ENCODE results near the gene ITLN1. TPM values are rescaled to one million over a fixed set of nuclear protein-coding genes. Genes with fewer than 3 reads are reported as not detected.

ITLN1 gene
- total RNA-seq, result not detected in 2 replicates

DNA sequence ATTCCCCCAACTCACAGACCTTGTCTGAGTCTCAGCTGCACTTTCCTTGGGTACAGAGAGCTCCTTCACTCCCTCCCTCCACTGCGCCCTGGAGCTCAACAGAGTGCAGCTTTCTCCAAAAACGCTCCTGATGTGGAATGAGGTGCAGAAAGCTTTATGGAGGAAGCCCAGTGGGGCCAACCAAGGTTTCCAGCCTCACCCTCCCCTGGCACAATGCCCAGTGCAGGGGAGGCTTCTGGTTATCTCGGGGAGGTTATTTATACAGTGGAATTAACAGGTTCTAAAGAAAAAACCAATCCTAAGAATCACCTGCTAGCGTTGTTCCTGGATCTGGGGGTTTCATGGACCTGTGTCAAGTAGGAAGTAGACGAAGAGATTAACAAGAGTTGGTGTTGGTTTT, at the start of gene ITLN1:
Gene ITLN1, minus strand, starts transcription at position 139 of the 400 bp plus-strand sequence. CDS start 303 bp downstream, outside the sequence.

DNA sequence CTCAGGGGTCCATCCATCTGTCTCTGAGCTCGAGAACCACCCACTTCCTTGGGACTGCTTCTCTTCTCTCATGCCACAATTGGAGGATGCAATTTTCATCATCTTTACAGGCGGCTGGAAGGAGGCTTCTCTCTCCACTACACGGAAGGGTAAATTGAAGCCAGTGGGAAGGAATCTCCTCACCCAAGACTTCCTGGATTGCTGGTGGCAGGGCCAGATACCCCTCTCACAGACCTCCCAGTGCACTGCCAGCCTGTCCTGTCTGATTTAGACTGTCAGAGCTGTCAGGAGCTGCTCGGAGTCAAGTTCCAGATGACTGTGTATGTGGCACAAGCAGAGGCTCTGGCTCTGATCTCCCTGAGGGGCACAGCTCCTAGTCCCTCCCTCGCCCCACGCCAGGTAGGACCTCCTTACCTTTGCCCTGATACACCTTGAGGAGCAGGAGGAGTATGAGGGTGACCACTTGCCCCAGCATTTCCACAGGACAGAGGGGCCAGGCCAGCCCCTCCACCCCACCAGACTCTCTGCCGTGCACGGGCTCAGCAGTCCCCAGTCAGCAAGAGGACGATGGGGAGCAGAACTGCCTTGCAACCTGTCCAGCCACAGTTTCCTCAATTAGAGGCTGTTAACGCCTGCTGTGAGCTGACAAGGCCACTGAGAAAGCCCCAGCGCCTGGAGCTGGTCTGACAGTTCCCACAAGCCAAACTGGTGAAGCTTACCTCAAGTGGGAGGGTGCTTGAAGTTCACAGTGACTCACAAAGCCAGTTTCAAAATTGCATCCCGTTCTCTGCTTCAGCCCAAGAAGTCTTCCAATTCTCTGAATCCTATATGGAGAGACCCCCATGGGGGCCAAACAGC, 22.5 kb downstream of the ITLN1 start, which contains the start of gene CD244:
Gene CD244, minus strand, starts transcription at position 685 of the 858 bp plus-strand sequence. Its CDS starts 210 bp downstream, at position 475.

Other genes with a start within 250 kb of the ITLN1 start
- gene SLAMF1, start 238.1 kb downstream of the ITLN1 start, total RNA-seq, result not detected in 2 replicates
- not detected in 2 replicates for gene CD48, start 173.4 kb downstream of the ITLN1 start, total RNA-seq
- 1.9 and 3.4 TPM in 2 replicates for gene SLAMF7, start 145.9 kb downstream of the ITLN1 start, total RNA-seq
- gene LY9, start 89.0 kb downstream of the ITLN1 start, total RNA-seq, result 0.96 TPM in 1 of 2 replicates, not detected in the other
- not detected in 2 replicates for gene CD244, start 22.3 kb downstream of the ITLN1 start, total RNA-seq
- 0.64 TPM in 1 of 2 replicates, not detected in the other for gene ITLN2, start 69.6 kb upstream of the ITLN1 start, total RNA-seq
- 385 and 410 TPM in 2 replicates for gene F11R, start 136.0 kb upstream of the ITLN1 start, total RNA-seq
- 104 and 173 TPM in 2 replicates for gene TSTD1, start 153.8 kb upstream of the ITLN1 start, total RNA-seq
- 33.5 and 56.6 TPM in 2 replicates for gene USF1, start 160.8 kb upstream of the ITLN1 start, total RNA-seq
- 0.72 and 0.85 TPM in 2 replicates for gene ARHGAP30, start 184.7 kb upstream of the ITLN1 start, total RNA-seq
- gene NECTIN4, start 204.4 kb upstream of the ITLN1 start, total RNA-seq, result 52.6 and 97.8 TPM in 2 replicates
- 1.9 and 5.1 TPM in 2 replicates for gene KLHDC9, start 213.2 kb upstream of the ITLN1 start, total RNA-seq
- 30.5 and 68.4 TPM in 2 replicates for gene PFDN2, start 232.9 kb upstream of the ITLN1 start, total RNA-seq
- gene NIT1, start 232.9 kb upstream of the ITLN1 start, total RNA-seq, result 25.6 and 53.5 TPM in 2 replicates
- gene DEDD, start 247.5 kb upstream of the ITLN1 start, total RNA-seq, result 15.1 and 23.4 TPM in 2 replicates